ENCODE data around the gene CDKN2A.

CDKN2A gene

GRCh38 chr9:22035591-22036011 lies 41.4 kb upstream of the CDKN2A start:
- no peak overlapping the region for H3K4me3 ChIP-seq (IDR thresholded peaks at IDR 0.05; ENCODE audit: insufficient read depth, low read depth, low read length)
- H2AFZ ChIP-seq (ENCODE audit: low read depth), result no peak overlapping the region
- peak overlapping the region; percentile 84 for H3K4me2 ChIP-seq
- no peaks in the 10 kb centered on the region for H3K36me3 ChIP-seq (ENCODE audit: insufficient read depth)
- H3K27ac ChIP-seq, result peak overlapping the region; percentile 60
- peaks cover 97% of the 10 kb centered on the region for H3K4me1 ChIP-seq (ENCODE audit: low read depth, poor library complexity, severe bottlenecking)
- H3K27me3 ChIP-seq (ENCODE audit: insufficient read depth, low read depth), result no peaks in the 10 kb centered on the region
- no peaks in the 10 kb centered on the region for H4K20me1 ChIP-seq (ENCODE audit: insufficient read depth)
- no peak for TF ChIP-seq CTCF (conservative IDR thresholded peaks at IDR 0.05; ENCODE audit: low read depth, low read length)
- H3K79me2 ChIP-seq (ENCODE audit: insufficient read depth, low read depth), result no peaks in the 10 kb centered on the region
- H3K9ac ChIP-seq, result no peak overlapping the region; the same call in 1 of the 2 replicates

GRCh38 chr9:22033012-22033630 lies 38.9 kb upstream of the CDKN2A start:
- H3K36me3 ChIP-seq (ENCODE audit: insufficient read depth), result no peaks in the 10 kb centered on the region
- no peak for TF ChIP-seq CTCF (conservative IDR thresholded peaks at IDR 0.05; ENCODE audit: low read depth, low read length)
- H3K27ac ChIP-seq, result peak overlapping the region; percentile 60
- no peak overlapping the region for H2AFZ ChIP-seq (ENCODE audit: low read depth)
- H3K4me2 ChIP-seq, result peak overlapping the region; percentile 84
- H4K20me1 ChIP-seq (ENCODE audit: insufficient read depth), result no peaks in the 10 kb centered on the region
- H3K27me3 ChIP-seq (ENCODE audit: insufficient read depth, low read depth), result no peaks in the 10 kb centered on the region
- H3K4me3 ChIP-seq (IDR thresholded peaks at IDR 0.05; ENCODE audit: insufficient read depth, low read depth, low read length), result no peak overlapping the region
- H3K4me1 ChIP-seq (ENCODE audit: low read depth, poor library complexity, severe bottlenecking), result peaks cover 99% of the 10 kb centered on the region
- no peaks in the 10 kb centered on the region for H3K79me2 ChIP-seq (ENCODE audit: insufficient read depth, low read depth)
- no peak overlapping the region for H3K9ac ChIP-seq

GRCh38 chr9:22031655-22032411 lies 37.6 kb upstream of the CDKN2A start:
- Histone ChIP-seq H3K4me1 (ENCODE audit: low read depth, poor library complexity, severe bottlenecking) (peaks cover 97% of the 10 kb centered on the region), H3K27ac (peak overlapping the region; percentile 60)

GRCh38 chr9:22030101-22030598 lies 36.0 kb upstream of the CDKN2A start:
- no peak for TF ChIP-seq CTCF (conservative IDR thresholded peaks at IDR 0.05; ENCODE audit: low read depth, low read length)
- no peak overlapping the region for H2AFZ ChIP-seq (ENCODE audit: low read depth)
- peaks cover 80% of the 10 kb centered on the region for H3K4me1 ChIP-seq (ENCODE audit: low read depth, poor library complexity, severe bottlenecking)
- no peaks in the 10 kb centered on the region for H3K27me3 ChIP-seq (ENCODE audit: insufficient read depth, low read depth)
- H3K36me3 ChIP-seq (ENCODE audit: insufficient read depth), result no peaks in the 10 kb centered on the region
- H3K4me2 ChIP-seq, result peak overlapping the region; percentile 84; the same call in 1 of the 2 replicates
- no peak overlapping the region for H3K27ac ChIP-seq
- no peak overlapping the region for H3K9ac ChIP-seq
- H4K20me1 ChIP-seq (ENCODE audit: insufficient read depth), result no peaks in the 10 kb centered on the region
- H3K4me3 ChIP-seq (IDR thresholded peaks at IDR 0.05; ENCODE audit: insufficient read depth, low read depth, low read length), result no peak overlapping the region
- H3K79me2 ChIP-seq (ENCODE audit: insufficient read depth, low read depth), result no peaks in the 10 kb centered on the region

More at GRCh38 chr9:22031655-22032411, 37.6 kb upstream of the CDKN2A start:
- no peaks in the 10 kb centered on the region for H4K20me1 ChIP-seq (ENCODE audit: insufficient read depth)
- TF ChIP-seq CTCF (conservative IDR thresholded peaks at IDR 0.05; ENCODE audit: low read depth, low read length), result no peak
- H3K36me3 ChIP-seq (ENCODE audit: insufficient read depth), result no peaks in the 10 kb centered on the region
- H3K79me2 ChIP-seq (ENCODE audit: insufficient read depth, low read depth), result no peaks in the 10 kb centered on the region
- peak overlapping the region; percentile 84 for H3K4me2 ChIP-seq
- H3K27me3 ChIP-seq (ENCODE audit: insufficient read depth, low read depth), result no peaks in the 10 kb centered on the region
- peak overlapping the region; percentile 11; the same call in 1 of the 2 replicates for H2AFZ ChIP-seq (ENCODE audit: low read depth)
- no peak overlapping the region for H3K4me3 ChIP-seq (IDR thresholded peaks at IDR 0.05; ENCODE audit: insufficient read depth, low read depth, low read length)
- peak overlapping the region; percentile 9; the same call in 1 of the 2 replicates for H3K9ac ChIP-seq
